HG02852 (cell line): ENCODE measurements around the gene WDR17.

Source experiments
- ATAC-seq: cut with Tn5 transposase; IDR thresholded peaks from one replicate; pipeline ENCODE4 v1.9.1; 2021; ENCODE audit warnings: mild to moderate bottlenecking, moderate library complexity; ENCODE audit not compliant: unreplicated experiment

WDR17 gene

DNA sequence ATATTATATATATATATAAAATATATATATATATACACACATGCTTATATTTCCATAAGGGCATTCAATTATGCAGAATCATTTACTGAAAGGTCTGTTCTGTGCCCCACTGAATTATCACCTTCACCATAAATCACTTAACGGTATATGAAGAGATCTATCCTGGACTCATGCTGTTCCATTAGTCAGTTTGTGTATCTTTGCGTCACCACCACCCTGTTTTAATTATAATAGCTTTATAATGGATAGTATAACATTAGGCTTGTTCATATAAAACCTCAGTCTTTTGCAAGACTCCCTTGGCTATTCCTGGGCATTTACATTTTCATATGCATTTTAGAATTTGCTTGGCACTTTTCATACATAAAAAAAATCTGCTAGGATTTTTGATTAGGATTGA is 19.1 kb downstream of the WDR17 start:
- ATAC-seq, result no peak

DNA sequence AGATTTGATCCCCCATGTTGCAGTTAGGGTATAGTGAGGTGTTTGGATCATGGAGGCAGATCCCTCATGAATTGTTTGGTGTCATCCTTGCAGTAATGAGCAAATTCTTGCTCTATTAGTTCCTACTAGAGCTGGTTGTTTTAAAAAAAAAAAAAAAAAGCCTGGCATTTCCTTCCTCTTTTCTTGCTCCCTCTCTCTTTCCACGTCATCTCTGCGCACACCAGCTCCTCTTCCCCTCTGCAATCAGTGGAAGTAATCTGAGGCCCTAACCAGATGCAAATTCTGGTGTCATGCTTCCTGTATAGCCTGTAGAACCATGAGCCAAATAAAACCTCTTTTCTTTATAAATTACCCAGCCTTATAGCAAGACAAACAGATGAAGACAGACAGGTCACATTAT is 24.5 kb downstream of the WDR17 start:
- peak; percentile 76 for ATAC-seq

DNA sequence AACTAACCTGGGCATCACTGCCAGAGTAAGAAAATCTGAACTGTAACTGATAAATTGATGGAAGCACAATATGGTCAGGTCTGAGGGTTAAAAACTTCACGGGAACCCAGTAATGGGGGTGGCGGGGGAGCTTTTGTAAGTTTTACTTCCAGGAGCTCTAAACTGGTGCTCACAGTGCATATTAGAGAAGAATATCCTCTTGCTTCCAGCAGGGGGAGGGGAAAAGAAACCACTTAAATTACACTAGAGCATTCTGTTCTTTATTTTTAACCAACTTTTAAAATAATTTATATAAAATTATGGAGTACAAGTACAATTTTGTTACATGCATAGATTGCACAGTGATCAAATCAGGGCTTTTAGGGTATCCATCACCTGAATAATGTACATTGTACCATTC is 33.7 kb downstream of the WDR17 start:
- ATAC-seq, result no peak

DNA sequence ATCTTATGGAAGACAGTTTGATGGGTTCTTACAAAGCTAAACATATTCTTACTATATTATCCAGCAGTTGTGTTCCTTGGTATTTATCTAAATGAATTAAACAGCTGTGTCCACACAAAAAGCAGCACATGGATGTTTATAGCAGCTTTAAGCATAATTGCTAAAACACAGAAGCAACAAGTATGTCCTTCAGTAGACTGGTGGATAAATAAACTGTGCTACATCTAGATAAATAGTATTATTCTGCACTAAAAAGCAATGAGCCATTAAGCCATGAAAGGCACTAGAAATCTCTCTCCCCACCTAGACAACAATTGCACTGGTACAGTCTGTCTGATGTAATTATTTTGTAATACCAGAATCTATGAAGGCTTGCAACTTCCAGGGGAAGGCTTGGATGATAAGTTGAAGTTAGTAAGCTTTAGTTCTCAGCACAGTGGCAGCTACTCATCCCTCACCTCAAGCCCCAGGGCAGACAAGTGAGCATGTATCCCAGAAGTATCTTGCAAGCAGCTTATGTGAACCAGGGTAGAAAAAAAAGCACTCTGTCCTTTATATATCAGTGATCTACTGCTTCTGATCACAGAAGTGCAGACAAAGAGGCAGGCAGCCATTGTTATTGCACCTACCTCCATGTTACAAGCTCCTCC is 36.9 kb downstream of the WDR17 start:
- no peak for ATAC-seq

DNA sequence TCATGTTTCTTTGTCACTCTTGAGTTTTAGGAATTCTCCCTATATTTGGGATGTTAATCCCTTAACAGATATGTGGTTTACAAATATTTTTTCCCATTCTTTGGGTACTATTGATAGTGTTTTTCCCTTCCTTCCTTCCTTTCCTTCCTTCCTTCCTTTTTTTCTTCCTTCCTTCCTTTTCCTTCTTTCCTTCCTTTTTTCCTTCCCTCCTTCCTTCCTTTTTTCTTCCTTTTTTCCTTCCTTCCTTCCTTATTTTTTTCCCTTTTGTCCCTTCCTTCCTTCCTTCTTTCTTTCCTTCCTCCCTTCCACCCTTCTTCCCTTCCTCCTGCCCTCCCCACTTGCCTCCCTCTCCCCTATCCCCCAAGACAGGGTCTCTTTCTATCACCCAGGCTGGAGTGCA is 42.1 kb downstream of the WDR17 start:
- no peak for ATAC-seq

DNA sequence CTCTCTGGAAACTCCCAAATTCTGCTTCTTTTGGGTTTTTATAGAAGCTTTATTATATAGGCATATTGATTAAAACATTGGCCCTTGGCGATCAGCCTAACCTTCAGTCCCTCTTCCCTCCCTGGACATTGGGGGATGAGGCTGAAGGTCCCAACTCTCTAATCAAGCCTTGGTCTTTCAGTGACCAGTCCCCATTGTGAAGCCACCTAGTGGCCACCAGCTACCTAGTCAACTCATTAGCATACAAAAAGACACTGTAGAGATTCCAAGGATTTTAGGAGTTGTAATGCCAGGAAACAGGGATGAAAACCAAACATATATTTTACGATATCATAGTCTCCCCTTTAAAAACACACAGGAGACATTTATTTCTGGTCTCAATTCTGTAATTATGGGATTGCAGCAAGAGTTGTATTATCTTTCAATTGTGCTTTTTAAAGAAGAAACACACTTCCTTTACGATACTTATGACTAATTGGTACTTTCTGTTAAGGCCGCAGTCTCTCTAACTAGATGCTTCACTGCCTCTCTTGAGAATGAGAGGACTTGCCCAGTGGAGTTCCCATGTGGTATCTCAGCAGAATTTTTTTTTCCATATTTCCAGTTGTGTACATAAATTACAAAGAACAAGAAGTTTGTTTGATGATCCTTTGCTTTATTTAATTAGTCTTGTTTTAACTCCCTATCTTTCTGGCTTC is 58.2 kb downstream of the WDR17 start:
- peak; percentile 100 for ATAC-seq

DNA sequence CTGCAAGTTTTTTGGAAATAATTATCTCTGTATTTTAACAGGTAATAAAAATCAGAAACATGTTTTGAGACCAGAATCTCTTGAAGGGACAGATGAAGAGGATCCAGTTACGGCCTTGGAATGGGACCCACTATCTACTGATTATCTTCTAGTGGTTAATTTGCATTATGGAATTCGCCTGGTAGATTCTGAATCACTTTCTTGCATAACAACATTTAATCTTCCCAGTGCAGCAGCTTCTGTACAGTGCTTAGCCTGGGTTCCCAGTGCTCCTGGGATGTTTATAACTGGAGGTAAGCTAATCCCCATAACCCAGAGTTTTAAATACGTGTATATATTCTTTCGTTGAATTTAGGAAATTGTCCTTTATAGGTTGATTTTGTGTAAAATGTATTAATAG is 59.4 kb downstream of the WDR17 start:
- no peak for ATAC-seq

DNA sequence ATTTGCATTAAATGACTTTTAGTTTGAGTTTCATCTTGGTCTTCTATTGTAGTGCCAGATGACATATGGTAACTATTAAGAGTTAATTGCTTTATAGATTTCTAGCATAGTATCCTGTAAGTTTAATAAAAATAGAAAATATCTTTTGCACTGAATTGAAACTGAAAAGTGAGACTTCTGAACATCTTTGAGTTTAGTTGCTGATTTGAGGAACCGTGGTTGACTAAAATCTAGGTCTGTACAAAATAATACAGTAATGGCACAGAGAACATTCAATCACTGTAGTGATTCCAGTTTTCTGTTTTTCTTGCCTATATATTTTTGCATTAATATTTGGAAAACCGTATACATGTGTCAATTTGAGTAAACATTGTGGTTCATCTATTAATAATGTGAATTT is 69.0 kb downstream of the WDR17 start:
- ATAC-seq, result peak; percentile 60

DNA sequence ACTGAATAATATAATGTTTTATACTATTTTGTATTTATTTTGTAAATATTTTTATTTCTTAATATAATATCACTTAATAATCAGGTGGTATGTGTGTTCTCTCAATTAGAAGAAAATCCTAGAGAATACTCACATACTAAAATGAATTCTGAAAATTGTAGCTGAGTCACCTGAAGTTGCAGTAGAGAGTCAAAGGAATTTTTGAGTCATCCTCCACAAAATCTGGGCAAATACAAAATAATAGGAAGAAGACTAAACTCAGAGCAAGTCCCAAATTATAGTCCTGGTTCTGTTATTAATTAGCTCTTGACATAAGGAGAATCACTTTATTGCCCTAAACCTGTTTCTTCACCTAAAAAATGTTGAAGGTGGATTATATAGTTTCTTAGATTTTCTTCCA is 72.0 kb downstream of the WDR17 start:
- no peak for ATAC-seq

DNA sequence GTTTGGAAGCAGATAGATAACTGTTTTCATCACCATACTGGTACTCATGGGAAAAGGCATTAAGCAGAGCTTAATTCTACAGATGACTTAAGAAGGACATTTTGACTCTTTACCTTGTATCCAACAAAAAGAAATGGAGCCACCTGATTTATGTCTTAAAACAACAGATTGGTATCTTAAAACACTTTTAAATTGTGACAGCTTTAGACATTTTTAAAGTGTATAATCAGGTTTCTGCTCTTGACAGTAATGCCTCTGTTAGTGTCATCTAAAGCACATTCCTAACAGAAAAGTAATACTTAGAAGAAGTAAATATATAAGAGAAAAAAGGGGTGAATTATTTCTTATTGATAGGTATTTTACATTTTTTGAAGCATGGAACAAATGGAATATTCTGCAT is 73.9 kb downstream of the WDR17 start:
- ATAC-seq, result no peak

DNA sequence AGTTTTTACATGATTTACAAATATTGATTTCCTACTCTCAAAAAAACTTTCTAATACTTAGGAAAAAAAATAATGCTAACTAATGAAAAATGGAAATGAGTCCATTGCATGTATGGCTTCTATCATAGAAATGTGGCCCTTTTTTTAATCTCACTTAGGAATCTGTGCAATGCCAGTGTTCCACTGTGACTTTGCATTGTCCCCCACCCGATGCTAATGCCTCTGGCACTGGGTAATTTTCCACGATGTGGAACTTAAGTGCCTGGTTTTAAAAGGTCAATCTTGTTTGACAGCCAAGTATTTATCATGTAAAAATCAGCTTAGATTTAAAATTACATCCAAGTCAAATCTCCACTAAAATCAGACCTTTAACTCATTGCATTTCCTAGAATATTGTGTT is 76.6 kb downstream of the WDR17 start:
- ATAC-seq, result no peak

DNA sequence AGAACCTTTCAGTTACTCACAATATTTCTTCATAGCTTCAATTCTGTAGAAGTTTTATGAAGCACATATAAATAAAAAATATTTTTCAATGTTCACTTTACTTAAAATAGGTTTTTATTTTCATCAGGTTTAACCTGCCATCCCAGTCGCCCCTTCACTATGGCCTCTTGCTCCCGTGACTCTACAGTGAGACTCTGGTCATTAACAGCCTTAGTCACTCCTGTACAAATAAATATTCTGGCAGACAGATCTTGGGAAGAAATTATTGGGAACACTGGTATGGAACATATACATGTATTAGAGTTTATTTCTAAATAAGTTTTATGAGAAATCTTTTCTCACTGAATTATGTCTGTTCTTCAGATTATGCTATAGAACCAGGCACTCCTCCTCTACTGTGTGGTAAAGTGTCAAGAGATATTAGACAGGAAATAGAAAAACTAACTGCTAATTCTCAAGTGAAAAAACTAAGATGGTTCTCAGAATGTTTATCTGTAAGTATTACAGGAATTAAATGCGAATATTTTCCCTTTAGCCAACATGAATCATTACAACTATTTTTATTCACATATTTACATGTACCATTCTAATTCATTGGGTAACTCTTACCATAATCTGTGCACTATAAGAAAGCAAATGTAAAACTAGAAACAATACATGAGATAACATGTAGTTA is 84.2 kb downstream of the WDR17 start:
- ATAC-seq, result no peak

DNA sequence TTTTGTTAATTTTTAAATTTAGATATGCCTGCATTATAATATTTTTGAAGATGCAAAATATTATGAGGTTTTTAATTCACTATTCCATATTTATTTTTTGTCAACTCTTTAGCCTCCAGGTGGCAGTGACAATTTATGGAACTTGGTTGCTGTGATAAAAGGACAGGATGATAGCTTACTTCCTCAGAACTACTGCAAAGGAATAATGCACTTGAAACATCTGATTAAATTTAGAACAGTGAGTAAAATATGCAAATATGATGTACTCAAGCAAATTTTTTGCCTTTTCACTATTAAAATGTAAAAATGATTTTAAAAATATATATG is 84.7 kb downstream of the WDR17 start:
- ATAC-seq, result peak; percentile 56

DNA sequence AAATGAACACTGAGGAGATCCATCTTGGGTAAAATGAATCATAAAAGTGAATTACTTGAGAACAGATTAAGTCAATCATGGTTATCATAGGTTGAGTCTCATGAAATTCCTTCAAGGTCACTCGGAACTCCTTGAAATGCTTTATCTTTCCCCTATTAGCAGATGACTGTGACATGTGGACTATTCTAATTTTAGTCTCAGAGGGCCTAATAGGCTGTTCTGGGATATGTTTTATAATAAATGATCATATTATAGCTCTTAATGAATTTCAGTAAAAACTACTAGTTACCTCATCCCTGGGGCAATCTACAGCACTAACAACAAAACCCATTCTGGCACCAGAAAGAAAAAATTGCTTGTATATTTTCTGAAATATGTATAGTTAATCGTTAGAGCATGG is 85.1 kb downstream of the WDR17 start:
- ATAC-seq, result no peak

DNA sequence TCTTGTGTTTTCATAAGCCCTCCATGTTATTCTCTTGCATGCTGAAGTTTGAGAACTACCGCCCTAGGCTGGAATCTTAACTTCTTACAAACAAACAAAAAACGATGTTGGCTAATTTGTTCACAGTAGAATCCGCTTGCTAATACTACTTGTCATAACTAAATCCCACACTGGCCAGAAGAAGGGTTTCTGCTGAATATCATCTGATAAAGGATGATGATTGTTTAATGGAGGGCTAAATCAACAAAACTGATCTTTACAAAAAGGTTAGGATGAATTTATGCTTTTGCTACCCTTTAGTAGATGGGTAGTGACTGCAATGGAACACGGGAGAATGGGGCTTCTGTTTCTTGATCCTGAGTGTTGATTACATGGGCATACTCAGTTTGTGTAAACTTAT is 87.5 kb downstream of the WDR17 start:
- no peak for ATAC-seq

DNA sequence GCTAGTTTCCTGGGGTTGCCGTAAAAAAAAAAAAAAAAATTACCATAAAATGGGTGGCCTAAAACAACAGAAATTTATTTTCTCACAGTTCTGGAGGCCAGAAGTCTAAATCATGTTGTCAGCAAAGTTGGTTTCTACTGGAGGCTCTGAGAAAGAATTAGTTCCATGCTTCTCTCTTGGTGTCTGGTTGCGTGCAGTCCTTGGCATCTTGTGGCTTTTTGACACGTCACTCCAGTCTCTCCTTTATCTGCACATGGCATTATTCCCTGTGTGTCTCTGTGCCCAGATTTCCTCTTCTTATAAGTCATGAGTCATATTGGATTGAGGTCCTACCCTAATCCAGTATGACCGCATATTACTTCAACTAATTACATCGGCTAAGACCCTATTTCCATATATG is 91.0 kb downstream of the WDR17 start:
- ATAC-seq, result no peak

DNA sequence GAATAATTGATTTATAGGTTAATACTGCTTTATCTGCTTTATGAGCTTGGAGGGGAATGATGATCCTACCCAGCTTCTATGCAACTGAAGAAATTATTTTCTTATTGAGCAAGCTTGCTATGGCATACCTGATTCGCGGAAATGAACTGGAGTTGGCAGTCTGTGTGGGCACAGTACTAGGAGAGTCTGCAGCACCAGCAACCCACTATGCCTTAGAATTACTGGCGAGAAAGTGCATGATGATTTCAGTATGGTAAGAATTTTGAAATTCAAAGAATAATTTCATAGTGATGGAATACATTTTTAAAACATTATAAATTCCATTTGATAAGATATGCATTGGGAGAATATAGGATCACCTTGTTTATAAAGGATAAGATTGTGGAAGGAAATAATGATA is 97.4 kb downstream of the WDR17 start:
- ATAC-seq, result no peak

DNA sequence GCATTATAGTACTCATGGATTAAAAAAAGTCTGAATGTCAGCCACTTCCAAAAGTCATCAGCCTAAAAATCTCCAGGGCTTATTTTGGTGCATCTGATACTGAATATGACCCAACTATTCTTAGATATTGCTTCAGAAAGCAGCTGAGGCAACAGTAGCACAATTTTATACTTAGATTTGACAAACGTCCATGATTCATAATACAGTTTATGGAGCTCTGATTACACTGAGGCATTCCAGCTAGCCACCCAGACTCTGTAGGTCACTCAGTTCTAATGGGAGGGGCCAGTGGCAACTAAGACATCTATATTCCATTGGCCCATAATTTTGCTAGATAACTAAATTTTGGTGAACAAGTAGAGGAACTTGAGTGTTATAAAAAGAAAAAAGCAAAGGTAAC is 119.4 kb downstream of the WDR17 start:
- ATAC-seq, result no peak

DNA sequence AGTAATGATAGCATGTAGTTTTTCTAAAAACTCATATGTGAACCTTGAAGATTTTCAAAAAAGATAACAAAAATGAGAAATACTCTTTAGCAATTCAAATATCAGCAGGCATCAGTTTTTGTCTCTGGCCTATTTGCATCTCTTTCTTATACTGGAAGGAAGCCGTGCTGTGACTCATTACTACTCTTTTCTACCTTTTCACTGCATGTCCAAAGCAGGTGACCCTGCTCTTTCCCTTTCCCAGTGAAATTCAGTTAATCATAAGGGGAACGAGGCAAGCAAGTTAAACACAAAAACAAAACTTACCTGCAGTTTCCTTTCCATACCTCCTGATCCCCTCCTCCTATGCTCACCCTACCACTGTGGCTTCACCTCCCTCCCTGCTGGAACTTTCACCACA is 120.4 kb downstream of the WDR17 start:
- ATAC-seq, result no peak

DNA sequence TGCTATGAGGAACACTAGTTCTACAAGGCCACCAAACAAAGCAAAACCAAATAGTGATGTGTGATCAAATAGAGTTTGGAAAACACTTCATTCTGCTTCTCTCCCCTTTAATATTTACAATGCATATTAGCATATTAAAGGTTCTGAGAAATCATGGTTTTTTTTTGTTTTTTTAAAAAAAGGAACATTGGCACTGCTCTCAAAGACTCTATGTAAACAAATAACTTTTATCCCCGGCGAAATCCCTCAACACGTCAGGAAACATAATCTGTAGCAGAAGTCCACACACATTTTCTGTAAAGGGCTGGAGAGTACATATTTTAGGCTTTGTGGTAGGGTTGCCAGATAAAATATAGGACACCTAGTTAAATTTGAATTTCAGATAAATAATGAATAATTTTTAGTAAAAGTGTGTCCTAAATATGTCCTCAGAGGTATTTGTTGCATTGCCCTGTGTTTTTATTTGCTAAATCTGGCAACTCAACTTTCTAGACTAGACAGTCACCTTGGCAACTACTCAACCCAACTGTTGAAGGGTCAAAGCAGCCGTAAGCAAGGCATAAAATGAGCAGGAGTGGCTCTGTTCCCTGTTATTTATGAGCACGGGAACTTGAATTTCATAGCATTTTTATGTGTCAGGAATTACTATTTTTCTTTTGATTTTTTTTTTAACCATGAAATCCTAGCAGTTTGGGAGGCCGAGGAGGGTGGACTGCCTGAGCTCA is 121.2 kb downstream of the WDR17 start:
- no peak for ATAC-seq

DNA sequence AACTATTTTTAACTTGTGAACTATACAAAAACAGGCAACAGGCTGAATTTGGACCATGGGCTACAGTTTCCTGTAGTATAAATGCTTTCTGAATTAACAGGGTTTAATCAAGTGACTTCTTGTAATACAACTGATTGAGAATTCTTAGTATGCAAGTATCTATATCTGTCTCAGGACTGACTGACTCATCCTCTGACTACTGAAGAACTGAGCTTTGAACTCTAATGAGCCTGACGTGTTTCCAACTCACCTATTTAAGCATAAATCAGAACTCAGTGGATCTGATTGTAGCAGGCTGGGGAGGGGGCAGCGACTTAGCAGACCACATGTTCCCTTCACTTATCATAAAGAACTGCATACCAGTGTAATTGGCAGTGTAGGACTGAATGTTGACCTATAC is 122.0 kb downstream of the WDR17 start:
- ATAC-seq, result no peak

DNA sequence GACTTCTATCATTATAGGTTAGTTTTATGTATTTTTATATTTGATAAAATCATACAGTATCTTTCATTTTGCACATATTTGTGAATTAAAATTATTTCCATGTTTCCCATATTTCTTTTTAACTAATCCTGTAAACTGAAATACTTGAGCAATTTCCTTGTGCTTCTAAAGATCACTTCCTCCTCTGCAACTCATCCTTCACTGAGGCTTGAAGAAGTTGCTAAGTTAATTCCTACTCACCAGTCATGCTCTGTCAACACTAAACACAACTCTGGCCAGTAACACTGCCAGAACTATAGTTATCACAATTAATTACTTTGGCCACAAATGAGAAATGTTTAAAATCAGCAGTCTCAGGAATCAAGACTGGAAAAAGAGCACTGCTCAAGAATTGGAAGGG is 123.0 kb downstream of the WDR17 start:
- no peak for ATAC-seq
